B cell (primary cell): Measurements from ENCODE around the gene CHRD.

ENCODE experiments used
- CTCF ChIP-seq: fragments of 200-600 bp; IDR thresholded peaks from one replicate; pipeline ENCODE4 v1.8.0; 2022; ENCODE audit warnings: antibody characterized with exemption, mild to moderate bottlenecking
- EZH2 ChIP-seq: IDR thresholded peaks from 2 replicates; pipeline ENCODE4 v1.6.1; 2012; ENCODE audit warnings: borderline replicate concordance, low read depth, mild to moderate bottlenecking, moderate library complexity, low read length; ENCODE audit not compliant: insufficient read depth, poor library complexity, severe bottlenecking

DNA sequence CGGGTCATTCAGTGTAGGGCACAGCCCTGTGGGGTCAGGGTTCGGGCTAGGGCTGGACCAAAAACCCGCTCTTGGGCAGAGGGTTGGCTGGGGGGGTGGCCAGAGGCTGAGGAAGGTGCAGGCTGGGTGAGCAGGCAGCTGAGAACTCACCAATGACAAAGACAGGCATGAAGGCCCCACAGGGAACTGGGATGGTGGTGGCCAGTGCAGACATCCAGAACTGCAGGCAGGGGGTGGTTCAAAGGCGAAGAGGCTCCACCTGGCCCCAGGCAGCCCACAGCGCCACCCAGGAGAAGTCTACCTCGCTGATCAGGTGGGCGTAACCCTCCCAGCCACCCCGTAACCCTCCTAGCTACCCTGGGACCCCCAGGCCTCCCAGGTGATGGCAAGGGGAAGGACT is 25.1 kb upstream of the CHRD start:
- TF ChIP-seq CTCF (no peak), EZH2 (no peak)
